Fibroblast of upper back skin (primary cell): ENCODE results near the gene ATP6V0A1.
"Not testable (repeated sequence)": the region's sequence is repeated elsewhere in the genome, so short reads cannot be mapped to it uniquely, and the experiment has no call there.

Source experiments
- DNase-seq: peaks from one replicate; pipeline ENCODE4 v3.0.0-alpha.2; 2013

ATP6V0A1 gene

DNA sequence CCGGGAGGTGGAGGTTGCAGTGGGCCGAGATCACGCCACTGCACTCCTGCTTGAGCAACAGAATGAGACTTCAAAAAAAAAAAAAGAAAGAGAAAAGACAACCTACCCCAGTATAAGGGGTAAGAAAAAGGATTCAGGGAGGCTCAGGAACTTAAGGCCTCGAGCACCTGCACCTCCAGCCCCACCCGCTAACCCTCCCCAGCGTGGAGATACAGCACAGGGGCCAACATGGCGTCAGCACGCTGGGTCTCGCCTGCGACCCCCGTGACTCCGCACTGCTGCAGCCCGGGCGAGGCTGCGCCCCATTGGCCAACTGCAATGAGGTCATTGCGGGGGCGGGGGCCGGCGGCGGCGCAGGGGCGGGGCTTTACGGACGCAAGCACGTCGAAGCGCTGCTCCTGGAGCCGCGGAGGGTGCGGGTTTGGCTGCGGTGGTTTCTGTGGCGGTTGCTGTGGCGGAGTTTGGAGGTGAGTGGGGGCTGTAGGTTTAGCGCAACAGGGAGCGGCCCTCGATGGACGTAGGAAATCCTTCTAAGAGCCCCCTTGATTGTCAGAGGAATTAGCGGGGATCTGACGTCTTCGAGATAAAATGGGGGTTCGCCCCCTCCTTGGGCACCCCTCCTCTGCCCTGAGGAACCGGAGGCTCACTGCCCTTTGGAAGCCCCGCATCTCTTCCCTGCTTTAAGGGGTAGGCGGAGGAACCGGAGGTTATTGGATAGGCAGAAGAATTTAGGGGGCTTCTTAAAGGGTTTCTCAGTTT, at the start of gene ATP6V0A1:
Gene ATP6V0A1, plus strand, starts transcription at position 382 of the 759 bp plus-strand sequence. CDS start 2,017 bp downstream, outside the sequence.
- DNase-seq: peak; percentile 80

DNA sequence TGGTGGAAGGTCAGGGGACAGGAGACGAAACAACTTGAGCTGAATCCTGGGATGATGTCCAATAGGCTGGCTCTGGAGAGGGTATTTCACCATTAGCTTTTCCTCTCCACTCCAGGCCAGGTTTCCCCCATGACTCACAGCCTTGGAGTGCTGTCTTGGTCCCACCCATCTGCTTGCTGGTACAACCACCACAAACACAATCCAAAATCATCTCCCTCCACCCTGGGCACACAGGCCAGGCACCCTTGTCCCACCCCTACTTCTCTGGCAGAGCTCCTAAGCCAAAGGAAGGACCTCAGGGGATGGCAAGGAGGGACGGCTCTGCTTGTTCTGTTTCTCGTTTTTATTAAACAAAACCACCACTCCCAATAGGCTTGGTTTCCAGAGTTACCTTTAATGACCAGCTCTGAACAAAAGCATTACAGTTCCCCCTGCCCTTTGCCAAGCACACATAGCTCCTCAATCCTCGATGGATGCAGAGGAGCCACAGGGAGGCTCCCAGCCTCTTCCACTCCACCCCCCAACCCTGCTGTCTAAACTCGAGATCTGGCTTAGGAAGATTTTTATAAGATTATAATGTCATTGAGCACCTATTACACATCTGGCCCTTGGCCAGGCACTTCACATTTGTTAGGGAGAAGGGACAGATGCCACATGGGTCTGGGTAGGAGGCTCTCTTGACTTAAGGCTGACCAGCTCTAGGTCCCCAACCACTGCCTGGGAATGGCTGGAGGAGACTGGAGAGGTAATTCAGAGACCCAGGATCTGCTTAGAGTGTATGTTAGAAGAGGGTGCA, 49.0 kb upstream of the ATP6V0A1 start:
- DNase-seq: peak; percentile 85

DNA sequence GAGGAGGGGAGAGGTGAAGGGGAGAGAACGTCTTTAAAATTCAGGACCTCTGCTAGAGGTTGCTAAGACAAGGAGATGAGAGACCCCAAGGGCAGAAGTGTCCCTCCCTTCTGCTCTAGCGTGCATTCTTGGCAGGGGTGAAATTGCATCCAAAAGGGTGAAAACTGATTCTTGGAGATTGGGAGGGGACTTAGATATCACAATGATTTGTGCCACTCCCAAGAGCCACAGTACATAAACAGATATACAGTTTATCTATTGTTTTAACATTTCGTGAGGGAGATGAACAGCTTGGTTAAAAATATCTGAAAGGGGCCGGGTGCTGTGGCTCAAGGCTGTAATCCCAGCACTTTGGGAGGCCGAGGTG, 48.4 kb upstream of the ATP6V0A1 start:
- DNase-seq: no peak

DNA sequence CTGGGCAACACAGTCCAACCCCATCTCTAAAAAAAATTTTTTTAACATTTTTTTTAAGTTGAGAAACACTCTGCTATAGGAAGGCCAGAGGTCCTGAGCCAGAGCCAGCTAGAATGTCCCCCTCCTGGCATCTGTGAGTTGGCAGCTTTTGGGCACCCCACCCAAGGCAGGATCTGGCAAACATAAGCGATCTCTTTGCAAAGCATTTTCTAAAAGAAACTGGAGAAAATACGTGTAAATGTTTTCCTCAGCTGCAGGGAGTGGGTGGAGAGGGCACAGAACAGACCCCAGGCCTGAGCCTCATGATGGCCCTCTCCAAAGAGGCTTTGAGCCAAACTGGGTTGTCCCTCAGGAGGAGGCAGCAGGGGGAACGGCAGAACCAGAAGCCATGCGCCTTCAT, 47.3 kb upstream of the ATP6V0A1 start:
- DNase-seq: no peak

DNA sequence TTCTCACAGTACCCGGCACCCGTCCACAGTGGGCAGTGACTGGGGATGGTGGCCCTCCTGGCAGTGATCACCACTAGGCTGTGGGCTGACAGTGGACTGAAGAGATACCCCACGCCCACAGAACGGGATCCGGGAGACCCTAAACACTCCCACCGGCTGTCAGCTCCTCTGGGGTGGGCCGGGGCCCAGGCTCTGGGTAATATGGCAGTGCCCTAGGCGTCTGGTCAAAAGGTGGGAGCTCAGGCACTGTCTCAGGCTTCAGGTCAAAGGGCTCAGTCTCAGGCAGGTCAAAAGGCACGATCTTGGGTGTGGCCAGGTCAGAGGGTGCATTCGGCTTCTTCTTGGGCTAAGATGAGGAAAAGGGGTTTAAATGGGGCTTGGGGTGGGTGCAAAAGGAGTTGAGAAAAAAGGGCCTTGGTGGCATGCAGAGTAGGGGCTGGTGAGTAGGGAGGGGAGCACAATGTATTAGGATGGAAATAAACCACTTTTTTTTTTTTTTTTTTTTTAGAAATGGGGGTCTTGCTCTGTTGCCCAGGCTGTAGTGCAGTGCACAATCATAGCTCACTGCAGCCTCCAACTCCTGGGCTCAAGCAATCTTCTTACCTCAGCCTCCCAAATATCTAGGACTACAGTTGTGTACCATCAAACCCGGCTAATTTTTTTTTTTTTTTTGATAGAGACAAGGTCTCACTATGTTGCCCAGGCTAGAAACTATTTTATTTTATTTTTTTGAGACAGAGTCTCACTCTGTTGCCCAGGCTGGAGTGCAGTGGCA, 46.6 kb upstream of the ATP6V0A1 start:
- no peak for DNase-seq

DNA sequence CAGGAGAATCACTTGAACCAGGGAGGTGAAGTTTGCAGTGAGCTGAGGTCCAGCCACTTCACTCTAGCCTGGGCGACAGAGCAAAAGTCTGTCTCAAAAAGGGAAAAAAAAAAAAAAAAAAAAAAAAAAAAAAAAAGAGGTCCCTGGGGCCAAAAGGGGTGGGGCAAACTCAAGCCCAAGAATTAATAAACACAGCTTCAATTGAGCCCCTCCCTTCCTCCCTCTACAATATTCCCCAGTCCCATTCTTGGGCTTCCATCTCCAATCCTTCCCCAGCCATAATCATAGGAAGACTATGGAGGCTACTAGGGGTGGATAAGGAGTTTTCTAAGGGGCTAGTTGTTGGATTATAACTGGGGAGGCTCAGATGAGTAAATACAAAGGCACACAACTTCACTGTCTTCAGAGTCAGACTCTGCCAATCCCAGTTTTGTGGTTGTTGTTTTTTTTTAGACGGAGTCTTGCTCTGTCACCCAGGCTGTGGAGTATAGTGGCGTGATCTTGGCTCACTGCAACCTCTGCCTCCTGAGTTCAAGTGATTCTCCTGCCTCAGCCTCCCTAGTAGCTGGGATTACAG, 45.1 kb upstream of the ATP6V0A1 start:
- no peak for DNase-seq

DNA sequence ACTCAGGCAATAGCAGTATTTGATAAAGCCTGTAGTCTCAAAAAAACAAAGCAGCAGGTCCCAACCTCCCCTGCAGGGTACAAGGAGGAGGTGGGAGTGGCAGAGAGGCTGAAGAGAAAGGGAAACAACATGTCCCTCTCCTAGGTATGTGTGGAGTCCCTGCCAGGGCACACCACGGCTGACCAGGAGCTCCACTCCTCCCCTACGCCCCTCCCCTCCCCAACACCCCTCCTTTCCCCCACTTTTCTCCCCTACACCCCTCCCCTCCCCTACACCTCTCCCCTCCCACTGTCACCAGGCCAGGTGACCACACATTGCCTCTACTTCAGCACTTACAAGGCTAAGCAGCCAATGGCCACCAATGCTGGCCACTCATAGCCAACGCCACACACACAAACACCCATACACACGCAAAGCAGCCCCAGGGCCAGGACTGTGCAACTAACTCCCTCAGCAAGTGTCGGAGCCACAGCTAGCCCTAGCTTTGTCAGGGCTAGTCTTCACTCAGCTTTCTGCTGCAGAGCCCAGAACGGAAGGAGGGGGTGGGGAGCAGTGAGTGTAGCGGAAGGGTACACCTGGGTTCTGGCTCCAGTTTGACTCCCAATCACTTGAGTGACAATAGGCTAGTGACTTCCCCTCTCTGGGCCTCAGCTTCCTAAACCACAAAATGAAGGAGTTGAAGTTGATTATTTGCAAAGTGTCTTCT, 43.8 kb upstream of the ATP6V0A1 start:
- no peak for DNase-seq

DNA sequence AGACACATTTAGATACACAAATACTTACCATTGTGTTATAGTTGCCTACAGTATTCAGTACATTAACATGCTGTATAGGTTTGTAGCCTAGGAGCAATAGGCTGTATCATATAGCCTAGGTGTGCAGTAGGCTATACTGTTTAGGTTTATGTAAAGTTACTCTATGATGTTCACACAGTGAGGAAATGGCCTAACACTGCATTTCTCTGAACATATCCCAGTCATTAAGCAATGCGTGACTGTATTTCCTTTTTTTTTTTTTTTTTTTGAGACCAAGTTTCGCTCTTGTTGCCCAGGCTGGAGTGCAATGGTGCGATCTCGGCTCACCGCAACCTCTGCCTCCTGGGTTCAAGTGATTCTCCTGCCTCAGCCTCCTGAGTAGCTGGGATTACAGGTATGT, 40.7 kb upstream of the ATP6V0A1 start:
- not testable (repeated sequence) for DNase-seq

DNA sequence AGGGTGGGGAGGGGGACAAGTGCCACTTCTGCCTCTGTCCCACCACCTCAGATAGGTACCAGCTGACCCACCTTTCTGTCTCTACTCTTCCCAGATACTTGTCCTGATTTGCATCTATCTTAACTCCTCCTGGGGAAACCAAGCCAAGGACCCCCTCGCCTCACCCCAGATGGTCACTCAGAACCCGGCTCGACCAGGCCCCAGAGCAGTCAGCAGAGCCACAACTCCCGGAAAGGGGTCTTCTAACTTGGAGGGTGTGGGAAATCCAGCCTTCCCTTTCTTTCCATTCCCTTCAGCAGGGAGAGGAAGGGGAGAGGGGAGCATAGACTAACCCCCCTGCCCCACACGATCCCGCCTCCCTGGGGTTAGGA, 37.6 kb upstream of the ATP6V0A1 start:
- DNase-seq: no peak

DNA sequence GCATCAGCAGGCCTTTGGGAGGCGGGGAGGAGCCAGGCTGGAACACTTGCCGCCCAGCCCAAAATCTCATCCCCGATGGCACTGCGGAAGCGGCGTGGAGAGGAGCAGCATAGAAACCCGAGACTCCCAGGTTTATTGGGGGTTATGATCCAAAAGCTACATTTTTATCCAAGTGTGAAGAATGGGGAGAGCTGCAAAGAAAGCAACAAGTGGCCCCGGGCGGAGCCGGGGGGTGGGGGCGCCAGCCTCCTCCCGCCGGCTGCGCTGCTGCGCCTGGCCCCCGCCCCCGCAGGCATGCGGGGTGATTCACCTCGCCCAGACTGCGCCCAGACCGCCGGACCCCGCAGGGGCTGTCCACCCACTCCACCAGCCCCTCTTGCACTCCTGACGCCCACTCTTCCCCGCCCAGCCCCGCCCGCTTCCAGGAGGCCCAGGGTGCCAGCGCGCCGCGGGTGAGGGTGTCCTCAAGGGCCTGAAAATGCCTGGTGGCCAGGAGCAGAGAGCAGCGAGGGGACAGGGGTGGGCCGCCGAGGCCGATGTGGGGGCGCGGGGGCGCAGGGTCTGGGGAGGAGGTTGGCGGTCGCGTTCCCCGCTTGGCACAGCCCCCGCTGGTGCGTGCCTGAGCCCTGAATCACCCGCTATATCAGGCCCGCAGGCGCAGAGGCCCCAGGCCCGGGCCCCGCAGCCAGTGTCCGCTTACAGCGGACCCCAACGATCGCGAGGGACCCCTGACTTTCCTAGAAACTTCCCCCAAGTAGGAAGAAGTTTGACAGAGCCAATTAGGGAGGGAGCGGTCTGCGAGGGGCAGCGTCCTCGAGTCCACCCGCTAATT, 37.0 kb upstream of the ATP6V0A1 start:
- peak; percentile 72 for DNase-seq

DNA sequence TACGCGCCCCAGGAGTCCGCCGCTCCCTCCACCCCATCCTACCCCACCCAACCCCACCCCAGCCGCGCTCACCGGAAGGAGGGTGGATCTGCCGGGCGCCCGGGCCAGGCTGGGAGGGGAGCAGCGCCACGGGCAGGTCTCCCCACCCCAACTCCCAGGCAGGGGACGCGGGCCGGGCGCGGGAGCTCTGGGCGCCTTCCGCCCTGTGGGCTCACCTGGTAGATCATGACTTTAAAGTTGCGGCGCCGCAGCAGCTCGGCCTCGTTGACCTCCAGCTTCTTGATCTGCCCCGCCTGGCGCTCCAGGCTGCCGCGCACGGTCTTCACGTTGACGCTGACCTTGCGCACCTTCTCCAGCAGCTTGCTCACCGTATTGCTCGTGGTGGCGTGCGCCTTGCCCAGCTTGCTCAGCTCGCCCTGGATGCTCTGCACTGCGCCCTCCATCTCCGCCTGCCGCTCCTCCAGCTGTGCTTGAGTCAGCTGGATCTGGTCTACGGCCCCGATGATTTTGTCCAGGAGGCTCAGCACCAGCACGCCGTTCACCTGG, 36.2 kb upstream of the ATP6V0A1 start:
- no peak for DNase-seq

DNA sequence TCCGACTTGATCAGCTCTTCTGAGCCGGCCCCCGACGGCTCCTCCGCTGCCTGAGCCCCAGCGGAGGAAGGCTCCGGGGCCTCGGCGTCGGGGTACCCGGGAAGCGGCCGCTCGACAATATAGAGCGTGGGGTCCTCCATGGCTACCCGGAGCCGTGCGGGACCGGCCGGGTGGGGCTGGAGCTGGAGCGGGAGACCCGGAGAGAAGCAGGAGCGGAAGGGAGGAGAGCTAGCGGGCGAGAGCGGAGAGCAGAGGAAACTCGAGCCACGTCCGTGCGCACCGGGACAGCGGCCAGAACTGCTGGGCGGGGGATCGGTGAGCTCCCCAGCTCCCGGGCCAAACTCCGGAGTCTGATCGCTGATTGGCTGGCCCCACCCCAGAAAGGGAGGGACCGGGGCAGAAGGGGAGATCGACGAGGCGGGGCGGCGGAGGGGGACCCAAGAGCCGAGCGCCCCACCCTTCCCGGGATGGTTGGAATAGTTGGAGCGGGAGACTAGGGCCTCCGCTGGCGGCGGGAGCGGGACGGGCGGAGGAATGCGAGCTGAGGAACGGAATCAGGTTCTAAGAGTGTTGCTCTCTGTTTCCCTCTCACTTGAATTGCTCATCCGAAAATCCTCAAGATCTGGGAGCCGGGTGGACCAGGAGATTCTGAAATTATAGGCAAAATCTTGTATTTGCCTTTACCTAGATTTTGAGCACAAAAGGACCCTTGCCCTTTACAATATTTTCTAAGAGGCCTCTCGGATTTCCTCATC, 35.5 kb upstream of the ATP6V0A1 start, which contains the start of gene CAVIN1:
Gene CAVIN1, minus strand, starts transcription at position 299 of the 755 bp plus-strand sequence. Its CDS starts 159 bp downstream, at position 140.
- DNase-seq: peak; percentile 99

DNA sequence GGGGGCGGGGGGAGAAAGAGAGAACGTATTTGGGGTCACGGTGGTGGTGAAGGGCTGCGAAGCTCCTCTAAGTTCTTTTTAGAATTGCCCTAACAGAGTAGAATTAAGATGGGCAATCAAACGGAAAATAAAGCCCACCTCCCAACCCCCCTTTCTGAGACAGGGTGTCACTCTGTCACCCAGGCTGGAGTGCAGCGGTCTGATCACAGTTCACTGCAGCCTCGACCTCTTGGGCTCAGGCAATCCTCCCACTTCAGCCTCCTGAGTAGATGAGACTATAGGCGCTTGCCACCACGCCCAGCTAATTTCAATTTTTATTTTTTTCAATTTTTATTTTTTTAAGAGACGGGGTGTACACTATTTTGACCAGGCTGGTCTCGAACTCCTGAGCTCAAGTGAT, 34.9 kb upstream of the ATP6V0A1 start:
- no peak for DNase-seq

DNA sequence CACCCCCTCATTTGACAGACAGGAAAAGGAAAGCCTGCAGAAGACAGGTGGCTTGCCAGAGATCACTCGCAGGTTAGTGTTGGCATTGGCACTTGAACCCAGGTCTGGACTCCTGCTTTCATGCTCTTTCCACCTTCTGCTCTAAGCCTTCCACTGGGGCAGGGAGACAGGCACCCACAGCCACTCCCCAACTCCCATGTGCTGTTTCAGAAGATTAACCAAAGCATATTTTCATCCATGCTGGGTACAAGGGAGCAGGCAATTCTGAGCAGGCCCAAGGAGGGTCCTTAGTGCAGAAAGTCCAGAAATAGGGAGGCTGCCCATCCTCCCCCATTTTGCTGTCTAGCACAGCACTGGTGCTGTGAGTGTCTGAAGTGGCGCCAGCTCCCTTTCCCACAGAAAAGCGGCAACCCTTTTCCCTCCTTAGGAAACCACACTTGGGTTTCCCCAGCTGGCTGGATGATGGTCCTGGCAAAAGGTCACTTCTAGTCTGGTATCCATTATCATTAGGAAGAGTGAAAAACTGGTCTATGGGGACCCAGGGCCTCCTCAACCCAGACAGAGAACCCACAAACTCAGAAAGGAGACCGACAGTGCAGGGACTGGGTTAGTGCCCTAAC, 33.6 kb upstream of the ATP6V0A1 start:
- DNase-seq: peak; percentile 70

DNA sequence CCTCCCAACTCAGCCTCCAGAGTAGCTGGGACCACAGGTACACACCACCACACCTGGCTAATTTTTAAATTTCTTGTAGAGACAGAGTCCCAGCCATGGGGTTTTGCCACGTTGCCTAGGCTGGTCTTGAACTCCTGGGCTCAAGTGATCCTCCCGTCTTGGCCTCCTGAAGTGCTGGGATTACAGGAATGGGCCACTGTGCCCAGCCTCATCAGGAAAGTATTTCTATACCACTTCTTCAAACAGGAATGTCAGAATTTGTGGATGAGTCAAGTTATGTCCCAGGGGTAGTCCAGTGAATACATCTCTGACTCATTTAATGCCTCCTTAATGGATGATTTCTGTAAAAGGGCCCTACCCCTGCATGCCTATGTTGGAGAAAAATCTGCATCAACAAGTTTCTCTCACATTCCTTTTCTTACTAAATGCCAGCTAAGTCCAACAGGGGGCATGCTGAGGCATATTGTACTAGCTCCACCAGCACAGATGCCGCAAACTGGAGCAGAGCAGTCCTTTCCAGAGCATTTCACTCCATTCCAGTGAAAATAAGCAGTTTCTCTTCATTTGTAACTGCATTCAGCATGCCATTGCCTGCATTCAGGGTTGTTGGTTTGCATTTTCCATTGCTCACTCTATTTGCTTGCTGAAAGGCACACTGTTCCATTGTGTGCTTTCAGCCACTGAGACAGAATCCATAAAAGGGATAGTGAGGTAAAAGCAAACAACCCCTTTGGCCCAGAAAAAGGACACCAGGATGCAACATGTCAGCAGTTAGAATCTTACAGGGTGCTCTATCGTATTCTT, 30.3 kb upstream of the ATP6V0A1 start:
- peak; percentile 99 for DNase-seq

DNA sequence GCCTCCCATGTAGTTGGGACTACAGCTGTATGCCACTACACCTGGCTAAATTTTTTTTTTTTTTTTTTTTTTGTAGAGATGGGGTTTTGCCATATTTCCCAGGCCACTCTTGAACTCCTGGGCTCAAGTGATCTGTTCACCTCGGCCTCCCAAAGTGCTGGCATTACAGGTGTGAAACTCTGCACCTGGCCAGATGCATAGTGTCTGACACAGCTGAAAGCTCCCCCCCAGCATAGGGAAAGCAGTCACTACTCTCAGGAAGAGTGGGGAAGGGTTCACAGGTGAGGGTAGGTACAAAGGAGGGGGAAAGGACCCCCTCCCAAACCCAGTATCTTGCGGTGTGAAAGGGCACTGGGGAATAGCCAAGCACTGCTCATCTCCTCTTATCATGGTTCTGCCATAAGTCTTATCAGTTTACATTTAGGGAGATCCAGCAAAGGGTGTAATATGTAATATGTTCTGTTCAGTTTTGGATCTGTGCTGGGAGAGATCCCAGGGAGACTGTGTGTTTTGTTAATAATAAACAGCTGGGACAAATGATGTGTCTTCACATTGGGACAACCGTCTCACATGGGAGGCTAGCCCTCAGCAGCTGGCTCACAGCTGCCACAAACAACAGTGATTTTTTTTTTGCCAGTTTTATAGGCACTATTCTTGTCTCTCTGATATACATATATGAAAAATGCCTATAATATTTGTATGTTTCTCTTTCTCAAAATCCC, 28.8 kb upstream of the ATP6V0A1 start:
- no peak for DNase-seq

DNA sequence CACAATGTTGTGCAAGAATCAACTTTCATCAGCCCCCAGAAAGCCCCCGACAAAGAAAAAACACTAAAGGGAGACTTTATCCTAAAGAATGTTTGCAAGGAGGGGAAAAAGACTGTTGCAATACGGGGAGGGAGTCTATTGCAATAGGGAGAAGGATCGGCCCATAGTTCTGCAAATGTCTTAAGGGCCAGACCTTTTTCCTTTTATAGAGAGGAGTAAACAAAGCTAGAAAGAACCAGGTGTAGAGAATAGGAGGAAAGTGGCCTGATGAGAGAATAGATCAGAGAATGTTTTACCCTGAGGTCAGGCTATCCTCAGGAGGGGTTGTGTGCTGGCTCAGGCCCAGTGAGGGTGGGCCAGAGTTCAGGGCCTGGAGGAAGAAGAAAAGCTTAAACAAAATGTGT, 26.9 kb upstream of the ATP6V0A1 start:
- peak; percentile 44 for DNase-seq

DNA sequence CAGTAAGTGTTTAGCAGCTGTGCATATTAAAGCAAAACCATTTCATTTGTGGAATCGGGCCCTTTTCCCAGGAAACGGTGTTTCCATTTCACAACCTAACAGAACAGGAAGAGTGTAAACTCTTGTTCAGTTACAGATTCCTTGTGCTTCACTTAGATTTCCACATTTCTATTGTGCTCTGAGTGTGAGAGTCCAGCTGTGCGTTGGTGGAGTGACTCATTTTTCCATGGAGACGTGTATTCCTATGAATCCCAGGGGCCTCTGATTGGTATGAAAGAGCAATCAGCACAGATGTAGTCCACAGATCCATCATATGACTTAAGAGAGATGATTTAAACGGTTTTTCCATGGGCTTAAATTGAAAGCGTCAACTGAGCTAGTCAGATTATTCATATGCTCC, 22.3 kb upstream of the ATP6V0A1 start:
- peak; percentile 99 for DNase-seq
